ENCODE results near the gene PRDM2.

The PRDM2 gene

DNA sequence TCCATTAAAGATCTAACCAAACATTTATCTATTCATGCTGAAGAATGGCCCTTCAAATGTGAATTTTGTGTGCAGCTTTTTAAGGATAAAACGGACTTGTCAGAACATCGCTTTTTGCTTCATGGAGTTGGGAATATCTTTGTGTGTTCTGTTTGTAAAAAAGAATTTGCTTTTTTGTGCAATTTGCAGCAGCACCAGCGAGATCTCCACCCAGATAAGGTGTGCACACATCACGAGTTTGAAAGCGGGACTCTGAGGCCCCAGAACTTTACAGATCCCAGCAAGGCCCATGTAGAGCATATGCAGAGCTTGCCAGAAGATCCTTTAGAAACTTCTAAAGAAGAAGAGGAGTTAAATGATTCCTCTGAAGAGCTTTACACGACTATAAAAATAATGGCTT lies 81.2 kb downstream of the PRDM2 start:
- Histone ChIP-seq H3K27ac (ENCODE audit: extremely low read depth, low read depth, low read length) (no peak overlapping the region), H3K9me3 (ENCODE audit: control insufficient read depth, insufficient read depth, low read depth, low read length) (no peaks in the 10 kb centered on the region), H3K36me3 (ENCODE audit: control insufficient read depth in 2 of 2, insufficient read depth in 1 of 2, low read length in 2 of 2) (peaks cover 13 to 92% of the 10 kb centered on the region in 2 experiments; a peak in 2 of 3 replicates), H3K4me1 (ENCODE audit: control insufficient read depth, insufficient read depth, low read length) (no peaks in the 10 kb centered on the region), H3K4me3 (ENCODE audit: low read depth, low read length) (no peak overlapping the region)
- ChIA-PET POLR2A (no interaction called here), CTCF (no interaction called here)
- TF ChIP-seq ZNF76 (tag by site-specific recombination; IDR thresholded peaks at IDR 0.05; ENCODE audit: borderline replicate concordance, low read depth) (no peak), ZFP37 (tag by site-specific recombination; IDR thresholded peaks at IDR 0.05) (no peak), ZNF596 (tag by site-specific recombination; IDR thresholded peaks at IDR 0.05) (no peak), ZNF274 (IDR thresholded peaks at IDR 0.05; ENCODE audit: low read length) (no peak), ZNF274 (tag by site-specific recombination; IDR thresholded peaks at IDR 0.05; ENCODE audit: borderline replicate concordance) (no peak), ZSCAN23 (tag by site-specific recombination; IDR thresholded peaks at IDR 0.05) (no peak), ZNF169 (tag by site-specific recombination; IDR thresholded peaks at IDR 0.05) (no peak), BCL11B (tag by site-specific recombination; IDR thresholded peaks at IDR 0.05; ENCODE audit: low read depth) (no peak), KLF10 (tag by site-specific recombination; IDR thresholded peaks at IDR 0.05) (no peak), ZNF248 (tag by site-specific recombination; IDR thresholded peaks at IDR 0.05) (no peak), ZNF19 (tag by site-specific recombination; IDR thresholded peaks at IDR 0.05; ENCODE audit: low read depth) (no peak), ZBTB8A (tag by site-specific recombination; IDR thresholded peaks at IDR 0.05) (no peak), ZNF785 (tag by site-specific recombination; IDR thresholded peaks at IDR 0.05) (no peak), ZNF544 (tag by site-specific recombination; IDR thresholded peaks at IDR 0.05) (no peak), ZNF155 (tag by site-specific recombination; IDR thresholded peaks at IDR 0.05) (no peak), SCRT1 (tag by site-specific recombination; IDR thresholded peaks at IDR 0.05; ENCODE audit: borderline replicate concordance) (no peak)
- TF ChIP-seq, protein P1, sequence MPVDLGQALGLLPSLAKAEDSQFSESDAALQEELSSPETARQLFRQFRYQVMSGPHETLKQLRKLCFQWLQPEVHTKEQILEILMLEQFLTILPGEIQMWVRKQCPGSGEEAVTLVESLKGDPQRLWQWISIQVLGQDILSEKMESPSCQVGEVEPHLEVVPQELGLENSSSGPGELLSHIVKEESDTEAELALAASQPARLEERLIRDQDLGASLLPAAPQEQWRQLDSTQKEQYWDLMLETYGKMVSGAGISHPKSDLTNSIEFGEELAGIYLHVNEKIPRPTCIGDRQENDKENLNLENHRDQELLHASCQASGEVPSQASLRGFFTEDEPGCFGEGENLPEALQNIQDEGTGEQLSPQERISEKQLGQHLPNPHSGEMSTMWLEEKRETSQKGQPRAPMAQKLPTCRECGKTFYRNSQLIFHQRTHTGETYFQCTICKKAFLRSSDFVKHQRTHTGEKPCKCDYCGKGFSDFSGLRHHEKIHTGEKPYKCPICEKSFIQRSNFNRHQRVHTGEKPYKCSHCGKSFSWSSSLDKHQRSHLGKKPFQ (tag by site-specific recombination; IDR thresholded peaks at IDR 0.05): no peak
- TF ChIP-seq, protein P2, sequence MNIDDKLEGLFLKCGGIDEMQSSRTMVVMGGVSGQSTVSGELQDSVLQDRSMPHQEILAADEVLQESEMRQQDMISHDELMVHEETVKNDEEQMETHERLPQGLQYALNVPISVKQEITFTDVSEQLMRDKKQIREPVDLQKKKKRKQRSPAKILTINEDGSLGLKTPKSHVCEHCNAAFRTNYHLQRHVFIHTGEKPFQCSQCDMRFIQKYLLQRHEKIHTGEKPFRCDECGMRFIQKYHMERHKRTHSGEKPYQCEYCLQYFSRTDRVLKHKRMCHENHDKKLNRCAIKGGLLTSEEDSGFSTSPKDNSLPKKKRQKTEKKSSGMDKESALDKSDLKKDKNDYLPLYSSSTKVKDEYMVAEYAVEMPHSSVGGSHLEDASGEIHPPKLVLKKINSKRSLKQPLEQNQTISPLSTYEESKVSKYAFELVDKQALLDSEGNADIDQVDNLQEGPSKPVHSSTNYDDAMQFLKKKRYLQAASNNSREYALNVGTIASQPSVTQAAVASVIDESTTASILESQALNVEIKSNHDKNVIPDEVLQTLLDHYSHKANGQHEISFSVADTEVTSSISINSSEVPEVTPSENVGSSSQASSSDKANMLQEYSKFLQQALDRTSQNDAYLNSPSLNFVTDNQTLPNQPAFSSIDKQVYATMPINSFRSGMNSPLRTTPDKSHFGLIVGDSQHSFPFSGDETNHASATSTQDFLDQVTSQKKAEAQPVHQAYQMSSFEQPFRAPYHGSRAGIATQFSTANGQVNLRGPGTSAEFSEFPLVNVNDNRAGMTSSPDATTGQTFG (tag by site-specific recombination; IDR thresholded peaks at IDR 0.05; ENCODE audit: borderline replicate concordance): no peak
- TF ChIP-seq, protein P3, sequence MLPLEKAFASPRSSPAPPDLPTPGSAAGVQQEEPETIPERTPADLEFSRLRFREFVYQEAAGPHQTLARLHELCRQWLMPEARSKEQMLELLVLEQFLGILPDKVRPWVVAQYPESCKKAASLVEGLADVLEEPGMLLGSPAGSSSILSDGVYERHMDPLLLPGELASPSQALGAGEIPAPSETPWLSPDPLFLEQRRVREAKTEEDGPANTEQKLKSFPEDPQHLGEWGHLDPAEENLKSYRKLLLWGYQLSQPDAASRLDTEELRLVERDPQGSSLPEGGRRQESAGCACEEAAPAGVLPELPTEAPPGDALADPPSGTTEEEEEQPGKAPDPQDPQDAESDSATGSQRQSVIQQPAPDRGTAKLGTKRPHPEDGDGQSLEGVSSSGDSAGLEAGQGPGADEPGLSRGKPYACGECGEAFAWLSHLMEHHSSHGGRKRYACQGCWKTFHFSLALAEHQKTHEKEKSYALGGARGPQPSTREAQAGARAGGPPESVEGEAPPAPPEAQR (tag by site-specific recombination; IDR thresholded peaks at IDR 0.05): no peak
- TF ChIP-seq, protein P4, sequence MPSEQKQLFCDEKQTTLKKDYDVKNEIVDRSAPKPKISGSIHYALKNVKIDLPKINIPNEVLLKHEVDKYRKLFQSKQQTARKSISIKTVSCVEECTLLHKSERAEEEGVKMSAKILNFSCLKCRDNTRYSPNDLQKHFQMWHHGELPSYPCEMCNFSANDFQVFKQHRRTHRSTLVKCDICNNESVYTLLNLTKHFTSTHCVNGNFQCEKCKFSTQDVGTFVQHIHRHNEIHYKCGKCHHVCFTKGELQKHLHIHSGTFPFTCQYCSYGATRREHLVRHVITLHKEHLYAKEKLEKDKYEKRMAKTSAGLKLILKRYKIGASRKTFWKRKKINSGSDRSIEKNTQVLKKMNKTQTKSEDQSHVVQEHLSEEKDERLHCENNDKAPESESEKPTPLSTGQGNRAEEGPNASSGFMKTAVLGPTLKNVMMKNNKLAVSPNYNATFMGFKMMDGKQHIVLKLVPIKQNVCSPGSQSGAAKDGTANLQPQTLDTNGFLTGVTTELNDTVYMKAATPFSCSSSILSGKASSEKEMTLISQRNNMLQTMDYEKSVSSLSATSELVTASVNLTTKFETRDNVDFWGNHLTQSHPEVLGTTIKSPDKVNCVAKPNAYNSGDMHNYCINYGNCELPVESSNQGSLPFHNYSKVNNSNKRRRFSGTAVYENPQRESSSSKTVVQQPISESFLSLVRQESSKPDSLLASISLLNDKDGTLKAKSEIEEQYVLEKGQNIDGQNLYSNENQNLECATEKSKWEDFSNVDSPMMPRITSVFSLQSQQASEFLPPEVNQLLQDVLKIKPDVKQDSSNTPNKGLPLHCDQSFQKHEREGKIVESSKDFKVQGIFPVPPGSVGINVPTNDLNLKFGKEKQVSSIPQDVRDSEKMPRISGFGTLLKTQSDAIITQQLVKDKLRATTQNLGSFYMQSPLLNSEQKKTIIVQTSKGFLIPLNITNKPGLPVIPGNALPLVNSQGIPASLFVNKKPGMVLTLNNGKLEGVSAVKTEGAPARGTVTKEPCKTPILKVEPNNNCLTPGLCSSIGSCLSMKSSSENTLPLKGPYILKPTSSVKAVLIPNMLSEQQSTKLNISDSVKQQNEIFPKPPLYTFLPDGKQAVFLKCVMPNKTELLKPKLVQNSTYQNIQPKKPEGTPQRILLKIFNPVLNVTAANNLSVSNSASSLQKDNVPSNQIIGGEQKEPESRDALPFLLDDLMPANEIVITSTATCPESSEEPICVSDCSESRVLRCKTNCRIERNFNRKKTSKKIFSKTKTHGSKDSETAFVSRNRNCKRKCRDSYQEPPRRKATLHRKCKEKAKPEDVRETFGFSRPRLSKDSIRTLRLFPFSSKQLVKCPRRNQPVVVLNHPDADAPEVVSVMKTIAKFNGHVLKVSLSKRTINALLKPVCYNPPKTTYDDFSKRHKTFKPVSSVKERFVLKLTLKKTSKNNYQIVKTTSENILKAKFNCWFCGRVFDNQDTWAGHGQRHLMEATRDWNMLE (tag by site-specific recombination; conservative IDR thresholded peaks at IDR 0.05; ENCODE audit: low read depth): no peak

Data from HEK293 (cell line).